Neural cell (in vitro differentiated cells): Measurements from ENCODE around the gene BICC1. TPM values are rescaled to one million over a fixed set of nuclear protein-coding genes. Genes with fewer than 3 reads are reported as not detected.

Experiments
- H2AFZ ChIP-seq: fragments of 200-600, 300-800 bp; sonication (generic), shearing (Covaris generic); 2 replicates; pipeline ENCODE4 v1.6.0; 2014; ENCODE audit warnings: low read depth, mild to moderate bottlenecking, antibody characterized with exemption, low read length, moderate library complexity
- H3F3A ChIP-seq: fragments of 200-600 bp; shearing (Covaris generic); 2 replicates; pipeline ENCODE4 v1.6.1; 2016; ENCODE audit warnings: mild to moderate bottlenecking, moderate library complexity, mixed read lengths, antibody characterized with exemption, low read length; ENCODE audit not compliant: insufficient read depth, poor library complexity, severe bottlenecking
- H3K27ac ChIP-seq: fragments of 200-600, 300-800 bp; sonication (generic), shearing (Covaris generic); 2 replicates; pipeline ENCODE4 v1.5.1; 2014; ENCODE audit warnings: mild to moderate bottlenecking, low read length, moderate library complexity
- H3K27me3 ChIP-seq: fragments of 300-800, 200-600 bp; sonication (generic), shearing (Covaris generic); 2 replicates; pipeline ENCODE4 v1.6.0; 2014; ENCODE audit warnings: mild to moderate bottlenecking, low read depth, low read length, moderate library complexity; ENCODE audit not compliant: insufficient read depth
- H3K36me3 ChIP-seq: fragments of 300-800, 200-600 bp; sonication (generic), shearing (Covaris generic); 2 replicates; pipeline ENCODE4 v1.5.1; 2014; ENCODE audit warnings: mild to moderate bottlenecking, antibody characterized with exemption, low read length, moderate library complexity; ENCODE audit not compliant: insufficient read depth
- H3K4me2 ChIP-seq: fragments of 300-800, 200-600 bp; sonication (generic), shearing (Covaris generic); 2 replicates; pipeline ENCODE4 v1.6.0; 2014; ENCODE audit warnings: mild to moderate bottlenecking, low read length
- H3K4me3 ChIP-seq: fragments of 300-800, 200-600 bp; sonication (generic), shearing (Covaris generic); 2 replicates; pipeline ENCODE4 v1.5.1; 2014; ENCODE audit warnings: mild to moderate bottlenecking, low read length, moderate library complexity
- H3K79me2 ChIP-seq: fragments of 200-600 bp; shearing (Covaris generic); replicated peaks from 2 replicates; pipeline ENCODE4 v1.6.0; 2014; ENCODE audit warnings: mild to moderate bottlenecking, low read length, moderate library complexity; ENCODE audit not compliant: insufficient read depth
- H3K9ac ChIP-seq: fragments of 300-800, 200-600 bp; sonication (generic), shearing (Covaris generic); 2 replicates; pipeline ENCODE4 v1.6.1; 2016; ENCODE audit warnings: mild to moderate bottlenecking, low read length, mixed read lengths
- H3K9me2 ChIP-seq: fragments of 200-600 bp; shearing (Covaris generic); 2 replicates; pipeline ENCODE4 v1.6.1; 2016; ENCODE audit warnings: mild to moderate bottlenecking, low read length, mixed read lengths; ENCODE audit not compliant: insufficient read depth
- H3K9me3 ChIP-seq: fragments of 200-600, 300-800 bp; sonication (generic), shearing (Covaris generic); 2 replicates; pipeline ENCODE4 v1.6.1; 2016; ENCODE audit warnings: mild to moderate bottlenecking, mixed run types, low read length, moderate library complexity, mixed read lengths
- H4K20me1 ChIP-seq: fragments of 200-600 bp; shearing (Covaris generic); 2 replicates; pipeline ENCODE4 v1.6.1; 2016; ENCODE audit warnings: mild to moderate bottlenecking, mixed run types; ENCODE audit not compliant: insufficient read depth
- EP300 ChIP-seq: fragments of 450-650 bp; conservative IDR thresholded peaks from 2 replicates; pipeline ENCODE4 v1.6.1; 2014; ENCODE audit warnings: antibody characterized with exemption, mild to moderate bottlenecking, moderate library complexity; ENCODE audit not compliant: poor library complexity, severe bottlenecking
- EZH2 ChIP-seq: fragments of 200-600, 300-800 bp; shearing (Covaris generic), sonication (generic); IDR thresholded peaks from 2 replicates; pipeline ENCODE4 v1.6.1; 2014; ENCODE audit warnings: antibody characterized with exemption, low read length, borderline replicate concordance, mild to moderate bottlenecking; ENCODE audit not compliant: insufficient read depth, poor library complexity, severe bottlenecking
- MXI1 ChIP-seq: fragments of 450-650 bp; conservative IDR thresholded peaks from 2 replicates; pipeline ENCODE4 v1.6.1; 2014; ENCODE audit warnings: antibody characterized with exemption, mild to moderate bottlenecking; ENCODE audit not compliant: poor library complexity, severe bottlenecking
- POLR2AphosphoS5 ChIP-seq: IDR thresholded peaks from 2 replicates; pipeline ENCODE4 v1.6.1; 2012
- RAD21 ChIP-seq: fragments of 450-650 bp; conservative IDR thresholded peaks from 2 replicates; pipeline ENCODE4 v1.6.1; 2014; ENCODE audit warnings: antibody characterized with exemption, mild to moderate bottlenecking, moderate library complexity
- SMC3 ChIP-seq: fragments of 450-650 bp; conservative IDR thresholded peaks from 2 replicates; pipeline ENCODE4 v1.6.1; 2014; ENCODE audit warnings: antibody characterized with exemption, mild to moderate bottlenecking, moderate library complexity; ENCODE audit not compliant: poor library complexity
- TAF1 ChIP-seq: IDR thresholded peaks from 2 replicates; pipeline ENCODE4 v1.6.1; 2012; ENCODE audit warnings: low read depth
- polyA plus RNA-seq: library from polyadenylated mRNA; depleted of rRNA; stranded (reverse); fragments of >200 nt; gene quantifications from 2 replicates; pipeline ENCODE4 v1.2.3, GENCODE V29; 2014
- TF ChIP-seq, protein P1 (sequence below): fragments of 450-650 bp; IDR thresholded peaks from 2 replicates; pipeline ENCODE4 v1.5.1; 2014; ENCODE audit warnings: antibody characterized with exemption, mild to moderate bottlenecking, moderate library complexity; ENCODE audit not compliant: poor library complexity, severe bottlenecking
- TF ChIP-seq, protein P2 (sequence below): IDR thresholded peaks from 2 replicates; pipeline ENCODE4 v1.6.1; 2012; ENCODE audit warnings: borderline replicate concordance

The BICC1 gene
- polyA plus RNA-seq, 1 donor from 2014 or later = 7.6 TPM

DNA sequence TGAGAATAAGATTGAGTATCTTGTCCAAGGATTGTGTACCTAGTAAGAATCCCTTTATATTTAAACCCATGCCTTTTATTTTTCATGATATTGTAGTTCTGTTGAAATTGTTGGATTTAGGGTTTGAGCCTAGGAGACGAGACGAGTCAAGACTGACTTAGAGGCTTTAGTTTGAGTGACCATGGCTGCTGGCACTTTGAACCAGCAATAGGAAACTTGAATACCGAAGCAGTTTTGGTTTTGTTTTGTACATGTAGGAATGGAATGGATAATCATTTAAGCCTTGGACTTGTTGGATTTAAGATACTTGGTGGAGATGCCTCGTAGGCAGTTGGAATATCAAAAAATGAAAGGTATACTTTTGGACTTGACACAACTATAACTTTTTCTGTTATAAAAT, 229.0 kb downstream of the BICC1 start:
- Histone ChIP-seq H3K9me3 (no peaks in the 10 kb centered on the region), H3K4me3 (no peak overlapping the region), H4K20me1 (no peaks in the 10 kb centered on the region), H3K9ac (no peak overlapping the region), H3K9me2 (no peaks in the 10 kb centered on the region), H3K79me2 (peaks cover 8% of the 10 kb centered on the region), H3K27me3 (no peaks in the 10 kb centered on the region), H3K36me3 (no peaks in the 10 kb centered on the region), H2AFZ (no peak overlapping the region), H3K27ac (no peak overlapping the region), H3F3A (no peaks in the 10 kb centered on the region), H3K4me2 (no peak overlapping the region)
- no peak for TF ChIP-seq MXI1
- TF ChIP-seq EP300 = no peak
- TF ChIP-seq TAF1 = no peak
- no peak for TF ChIP-seq RAD21
- TF ChIP-seq, protein P1, sequence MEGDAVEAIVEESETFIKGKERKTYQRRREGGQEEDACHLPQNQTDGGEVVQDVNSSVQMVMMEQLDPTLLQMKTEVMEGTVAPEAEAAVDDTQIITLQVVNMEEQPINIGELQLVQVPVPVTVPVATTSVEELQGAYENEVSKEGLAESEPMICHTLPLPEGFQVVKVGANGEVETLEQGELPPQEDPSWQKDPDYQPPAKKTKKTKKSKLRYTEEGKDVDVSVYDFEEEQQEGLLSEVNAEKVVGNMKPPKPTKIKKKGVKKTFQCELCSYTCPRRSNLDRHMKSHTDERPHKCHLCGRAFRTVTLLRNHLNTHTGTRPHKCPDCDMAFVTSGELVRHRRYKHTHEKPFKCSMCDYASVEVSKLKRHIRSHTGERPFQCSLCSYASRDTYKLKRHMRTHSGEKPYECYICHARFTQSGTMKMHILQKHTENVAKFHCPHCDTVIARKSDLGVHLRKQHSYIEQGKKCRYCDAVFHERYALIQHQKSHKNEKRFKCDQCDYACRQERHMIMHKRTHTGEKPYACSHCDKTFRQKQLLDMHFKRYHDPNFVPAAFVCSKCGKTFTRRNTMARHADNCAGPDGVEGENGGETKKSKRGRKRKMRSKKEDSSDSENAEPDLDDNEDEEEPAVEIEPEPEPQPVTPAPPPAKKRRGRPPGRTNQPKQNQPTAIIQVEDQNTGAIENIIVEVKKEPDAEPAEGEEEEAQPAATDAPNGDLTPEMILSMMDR = no peak
- no peak for TF ChIP-seq SMC3
- TF ChIP-seq, protein P2, sequence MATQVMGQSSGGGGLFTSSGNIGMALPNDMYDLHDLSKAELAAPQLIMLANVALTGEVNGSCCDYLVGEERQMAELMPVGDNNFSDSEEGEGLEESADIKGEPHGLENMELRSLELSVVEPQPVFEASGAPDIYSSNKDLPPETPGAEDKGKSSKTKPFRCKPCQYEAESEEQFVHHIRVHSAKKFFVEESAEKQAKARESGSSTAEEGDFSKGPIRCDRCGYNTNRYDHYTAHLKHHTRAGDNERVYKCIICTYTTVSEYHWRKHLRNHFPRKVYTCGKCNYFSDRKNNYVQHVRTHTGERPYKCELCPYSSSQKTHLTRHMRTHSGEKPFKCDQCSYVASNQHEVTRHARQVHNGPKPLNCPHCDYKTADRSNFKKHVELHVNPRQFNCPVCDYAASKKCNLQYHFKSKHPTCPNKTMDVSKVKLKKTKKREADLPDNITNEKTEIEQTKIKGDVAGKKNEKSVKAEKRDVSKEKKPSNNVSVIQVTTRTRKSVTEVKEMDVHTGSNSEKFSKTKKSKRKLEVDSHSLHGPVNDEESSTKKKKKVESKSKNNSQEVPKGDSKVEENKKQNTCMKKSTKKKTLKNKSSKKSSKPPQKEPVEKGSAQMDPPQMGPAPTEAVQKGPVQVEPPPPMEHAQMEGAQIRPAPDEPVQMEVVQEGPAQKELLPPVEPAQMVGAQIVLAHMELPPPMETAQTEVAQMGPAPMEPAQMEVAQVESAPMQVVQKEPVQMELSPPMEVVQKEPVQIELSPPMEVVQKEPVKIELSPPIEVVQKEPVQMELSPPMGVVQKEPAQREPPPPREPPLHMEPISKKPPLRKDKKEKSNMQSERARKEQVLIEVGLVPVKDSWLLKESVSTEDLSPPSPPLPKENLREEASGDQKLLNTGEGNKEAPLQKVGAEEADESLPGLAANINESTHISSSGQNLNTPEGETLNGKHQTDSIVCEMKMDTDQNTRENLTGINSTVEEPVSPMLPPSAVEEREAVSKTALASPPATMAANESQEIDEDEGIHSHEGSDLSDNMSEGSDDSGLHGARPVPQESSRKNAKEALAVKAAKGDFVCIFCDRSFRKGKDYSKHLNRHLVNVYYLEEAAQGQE = no peak
- no peak for TF ChIP-seq POLR2AphosphoS5
- TF ChIP-seq EZH2 = no peak

DNA sequence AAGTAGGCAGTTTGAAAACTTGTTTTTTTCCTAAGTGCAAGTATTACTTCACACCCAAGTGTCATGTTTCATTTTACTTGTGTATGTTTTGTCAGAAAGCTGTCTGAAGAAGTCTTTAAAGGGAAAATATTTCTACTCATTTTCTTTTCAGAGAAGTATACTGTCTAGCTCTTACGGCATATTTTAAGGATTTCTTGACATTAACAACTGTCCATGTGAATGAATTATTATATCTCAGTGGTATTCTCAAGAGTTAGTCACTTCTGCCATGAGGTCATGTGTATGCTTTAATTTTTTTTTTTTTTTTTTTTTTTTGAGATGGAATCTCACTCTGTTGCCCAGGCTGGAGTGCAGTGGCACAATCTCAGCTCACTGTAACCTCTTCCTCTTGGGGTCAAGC, 229.5 kb downstream of the BICC1 start:
- Histone ChIP-seq H3K27ac (no peak overlapping the region), H3F3A (no peaks in the 10 kb centered on the region), H4K20me1 (no peaks in the 10 kb centered on the region), H3K9me2 (no peaks in the 10 kb centered on the region), H3K4me3 (no peak overlapping the region), H3K9me3 (no peaks in the 10 kb centered on the region), H3K9ac (no peak overlapping the region), H3K4me2 (no peak overlapping the region), H3K36me3 (no peaks in the 10 kb centered on the region), H3K27me3 (no peaks in the 10 kb centered on the region), H3K79me2 (peaks cover 8% of the 10 kb centered on the region), H2AFZ (no peak overlapping the region)
- TF ChIP-seq MXI1 (no peak), EP300 (no peak), RAD21 (no peak), TAF1 (no peak), SMC3 (no peak), EZH2 (no peak), POLR2AphosphoS5 (no peak)
- TF ChIP-seq, protein P1 = no peak
- TF ChIP-seq, protein P2 = no peak
